ENCODE measurements around the gene PLEKHA5.
A peak's percentile ranks its signal among the peaks of the same experiment; 100 is the strongest.
"Not testable (repeated sequence)": the region's sequence is repeated elsewhere in the genome, so short reads cannot be mapped to it uniquely, and the experiment has no call there.

PLEKHA5 gene, protein sequence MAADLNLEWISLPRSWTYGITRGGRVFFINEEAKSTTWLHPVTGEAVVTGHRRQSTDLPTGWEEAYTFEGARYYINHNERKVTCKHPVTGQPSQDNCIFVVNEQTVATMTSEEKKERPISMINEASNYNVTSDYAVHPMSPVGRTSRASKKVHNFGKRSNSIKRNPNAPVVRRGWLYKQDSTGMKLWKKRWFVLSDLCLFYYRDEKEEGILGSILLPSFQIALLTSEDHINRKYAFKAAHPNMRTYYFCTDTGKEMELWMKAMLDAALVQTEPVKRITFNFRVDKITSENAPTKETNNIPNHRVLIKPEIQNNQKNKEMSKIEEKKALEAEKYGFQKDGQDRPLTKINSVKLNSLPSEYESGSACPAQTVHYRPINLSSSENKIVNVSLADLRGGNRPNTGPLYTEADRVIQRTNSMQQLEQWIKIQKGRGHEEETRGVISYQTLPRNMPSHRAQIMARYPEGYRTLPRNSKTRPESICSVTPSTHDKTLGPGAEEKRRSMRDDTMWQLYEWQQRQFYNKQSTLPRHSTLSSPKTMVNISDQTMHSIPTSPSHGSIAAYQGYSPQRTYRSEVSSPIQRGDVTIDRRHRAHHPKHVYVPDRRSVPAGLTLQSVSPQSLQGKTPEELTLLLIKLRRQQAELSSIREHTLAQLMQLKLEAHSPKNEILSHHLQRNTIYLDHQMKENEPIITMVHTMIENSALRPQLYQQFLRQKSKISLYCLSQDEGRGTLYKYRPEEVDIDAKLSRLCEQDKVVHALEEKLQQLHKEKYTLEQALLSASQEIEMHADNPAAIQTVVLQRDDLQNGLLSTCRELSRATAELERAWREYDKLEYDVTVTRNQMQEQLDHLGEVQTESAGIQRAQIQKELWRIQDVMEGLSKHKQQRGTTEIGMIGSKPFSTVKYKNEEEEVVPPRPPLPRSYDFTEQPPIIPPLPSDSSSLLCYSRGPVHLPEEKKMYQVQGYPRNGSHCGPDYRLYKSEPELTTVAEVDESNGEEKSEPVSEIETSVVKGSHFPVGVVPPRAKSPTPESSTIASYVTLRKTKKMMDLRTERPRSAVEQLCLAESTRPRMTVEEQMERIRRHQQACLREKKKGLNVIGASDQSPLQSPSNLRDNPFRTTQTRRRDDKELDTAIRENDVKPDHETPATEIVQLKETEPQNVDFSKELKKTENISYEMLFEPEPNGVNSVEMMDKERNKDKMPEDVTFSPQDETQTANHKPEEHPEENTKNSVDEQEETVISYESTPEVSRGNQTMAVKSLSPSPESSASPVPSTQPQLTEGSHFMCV

DNA sequence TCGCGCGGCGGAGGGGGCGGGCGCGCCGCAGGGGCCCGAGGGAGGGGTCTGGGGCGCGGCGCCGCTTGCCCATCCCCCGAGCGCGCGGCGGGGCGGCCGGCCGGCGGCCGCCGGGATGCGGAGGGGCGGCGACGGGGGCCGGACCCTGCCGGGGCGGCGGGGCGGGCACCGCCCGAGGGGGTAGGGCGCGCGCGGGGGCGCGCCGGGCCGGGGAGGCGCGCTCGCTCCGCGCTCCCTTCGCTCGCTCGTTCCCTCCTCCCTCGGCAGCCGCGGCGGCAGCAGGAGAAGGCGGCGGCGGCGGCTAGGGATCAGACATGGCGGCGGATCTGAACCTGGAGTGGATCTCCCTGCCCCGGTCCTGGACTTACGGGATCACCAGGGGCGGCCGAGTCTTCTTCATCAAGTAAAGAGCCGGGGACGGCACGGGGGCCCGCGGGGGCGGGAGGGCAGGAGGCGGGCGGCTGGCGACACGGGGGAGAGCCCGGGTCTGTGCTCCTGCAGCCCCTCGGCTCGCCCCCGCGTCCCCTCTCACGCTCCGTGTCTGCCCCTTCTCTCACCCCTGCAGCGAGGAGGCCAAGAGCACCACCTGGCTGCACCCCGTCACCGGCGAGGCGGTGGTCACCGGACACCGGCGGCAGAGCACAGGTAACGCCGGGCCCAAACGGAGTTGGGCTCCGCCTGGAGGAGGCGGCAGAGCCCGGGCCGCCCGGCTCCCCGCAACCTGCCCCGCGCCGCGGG lies at the start of gene PLEKHA5:
PLEKHA5 (plus strand) TSS at position 248 of the 738 bp plus-strand sequence; CDS start at position 315, 67 bp downstream.
- DNase-seq (ENCODE audit: low spot score) = peak; percentile 78
- Histone ChIP-seq H3K27ac (peak within 1 kb of the TSS; percentile 93 to 95), H3K4me3 (peak within 1 kb of the TSS; percentile 93)
- TF ChIP-seq CTCF (IDR thresholded peaks at IDR 0.05) = no peak

DNA sequence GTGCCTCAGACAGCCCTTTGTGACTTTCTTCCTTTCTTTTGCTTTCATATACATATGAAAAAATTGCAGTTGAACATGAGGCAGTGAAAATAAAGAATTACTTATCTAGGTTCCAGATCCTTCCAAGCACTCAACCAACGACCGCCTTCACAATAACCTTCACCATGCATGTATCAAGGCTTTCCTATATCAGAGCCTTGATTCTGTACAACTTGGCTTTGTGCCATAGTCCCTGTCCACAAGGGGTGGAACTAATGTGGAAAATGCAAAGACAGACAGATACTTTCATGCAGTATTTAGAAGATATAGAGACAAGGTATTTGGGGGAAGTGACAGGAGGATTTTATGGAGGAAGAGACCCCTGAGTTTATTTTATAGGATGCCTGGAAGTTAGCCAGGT lies 48.6 kb upstream of the PLEKHA5 start:
- DNase-seq (ENCODE audit: low spot score) = no peak
- Histone ChIP-seq H3K4me3 (no peak overlapping the region), H3K27ac (no peak overlapping the region)
- TF ChIP-seq CTCF (IDR thresholded peaks at IDR 0.05) = no peak

DNA sequence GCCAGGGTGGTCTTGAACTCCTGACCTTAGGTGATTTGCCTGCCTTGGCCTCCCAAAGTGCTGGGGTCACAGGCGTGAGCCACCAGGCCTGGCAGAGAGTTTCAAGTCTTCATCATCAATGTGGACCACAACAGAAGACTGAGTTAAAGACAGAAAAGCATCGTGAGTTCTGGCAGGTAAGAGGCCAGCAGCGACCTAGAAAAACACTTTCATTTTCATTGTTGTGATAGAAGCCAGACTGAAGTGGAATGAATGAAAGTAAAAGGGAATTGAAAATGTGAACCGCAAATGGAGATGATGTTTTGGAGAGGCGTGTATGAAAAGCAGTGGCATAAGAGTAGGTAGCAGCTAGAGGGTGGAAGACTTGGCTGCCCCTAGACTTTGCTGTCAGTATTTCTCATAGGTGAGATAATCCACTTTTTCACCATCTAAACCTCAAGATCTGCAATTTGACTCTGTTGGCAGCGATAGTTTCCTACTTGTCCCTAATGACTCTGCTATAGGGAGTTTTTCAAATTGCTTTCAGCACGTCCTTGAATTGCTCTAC lies 47.1 kb upstream of the PLEKHA5 start:
- Histone ChIP-seq H3K4me3 (no peak overlapping the region), H3K27ac (no peak overlapping the region)
- no peak for DNase-seq (ENCODE audit: low spot score)
- TF ChIP-seq CTCF (IDR thresholded peaks at IDR 0.05) = no peak

DNA sequence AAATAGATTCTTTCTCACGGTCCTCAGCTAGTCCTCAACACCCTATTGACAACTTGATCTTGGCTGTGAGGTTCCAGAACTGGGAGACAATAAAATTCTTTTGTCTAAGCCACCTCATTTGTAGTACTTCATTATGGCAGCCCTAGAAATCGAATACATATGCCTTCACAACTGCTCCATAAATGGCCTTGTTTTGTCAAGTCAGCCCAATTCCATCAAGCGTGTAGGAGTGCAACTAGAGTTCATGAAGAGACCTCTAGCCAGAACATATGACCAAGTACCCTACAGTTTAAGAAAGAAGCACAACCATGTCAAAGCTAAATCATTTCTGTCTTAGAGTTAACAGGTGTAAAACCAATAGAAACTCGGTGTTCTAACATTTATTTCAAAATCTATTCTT lies 45.0 kb upstream of the PLEKHA5 start:
- DNase-seq (ENCODE audit: low spot score) = no peak
- Histone ChIP-seq H3K4me3 (no peak overlapping the region), H3K27ac (no peak overlapping the region)
- TF ChIP-seq CTCF (IDR thresholded peaks at IDR 0.05) = no peak

DNA sequence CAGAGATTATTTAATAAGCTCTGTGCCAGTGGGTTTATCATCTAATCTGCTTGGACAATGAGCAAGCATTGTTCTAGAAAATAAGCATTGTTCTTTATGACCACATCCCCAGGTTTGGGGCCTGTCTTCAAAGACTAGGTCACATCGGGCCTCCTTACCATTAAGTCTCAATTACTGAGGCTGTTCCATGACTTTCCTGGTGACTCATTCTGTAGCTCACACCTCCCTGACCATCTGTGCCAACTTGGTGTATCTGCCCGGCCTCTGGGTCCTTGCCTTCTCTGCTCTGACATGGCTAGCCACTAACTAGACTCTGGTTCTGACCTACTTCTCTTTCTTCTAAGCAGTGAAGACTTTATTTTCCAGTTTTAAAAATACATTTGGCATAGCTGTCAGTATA lies 44.4 kb upstream of the PLEKHA5 start:
- no peak for TF ChIP-seq CTCF (IDR thresholded peaks at IDR 0.05)
- DNase-seq (ENCODE audit: low spot score) = no peak
- H3K27ac ChIP-seq = no peak overlapping the region
- no peak overlapping the region for H3K4me3 ChIP-seq

GRCh38 chr12:19088606-19089005 lies 40.9 kb upstream of the PLEKHA5 start:
- no peak for TF ChIP-seq CTCF (IDR thresholded peaks at IDR 0.05)
- no peak for DNase-seq (ENCODE audit: low spot score)
- H3K27ac ChIP-seq = no peak overlapping the region
- H3K4me3 ChIP-seq = no peak overlapping the region

DNA sequence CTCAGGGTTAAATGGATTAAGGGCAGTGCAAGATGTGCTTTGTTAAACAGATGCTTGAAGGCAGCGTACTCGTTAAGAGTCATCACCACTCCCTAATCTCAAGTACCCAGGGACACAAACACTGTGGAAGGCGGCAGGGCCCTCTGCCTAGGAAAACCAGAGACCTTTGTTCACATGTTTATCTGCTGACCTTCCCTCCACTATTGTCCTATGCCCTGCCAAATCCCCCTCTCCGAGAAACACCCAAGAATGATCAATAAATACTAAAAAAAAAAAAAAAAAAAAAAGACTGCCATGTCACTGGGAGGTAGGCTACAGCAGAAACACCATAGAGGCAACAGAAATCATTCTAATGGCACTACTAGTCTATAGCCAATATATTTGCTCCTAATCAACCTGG lies 37.1 kb upstream of the PLEKHA5 start:
- H3K27ac ChIP-seq; H3K4me3 ChIP-seq; DNase-seq (ENCODE audit: low spot score): not testable (repeated sequence)

All from coronary artery (tissue), 2 donors.